CD4-positive, alpha-beta T cell treated with Interleukin-21 for 1 hour (primary cell): ENCODE results near the gene TNF.
A peak's percentile ranks its signal among the peaks of the same experiment; 100 is the strongest.

Source experiments
- DNase-seq: peaks from one replicate; pipeline ENCODE4 v3.0.0-alpha.2; 2020

TNF gene

DNA sequence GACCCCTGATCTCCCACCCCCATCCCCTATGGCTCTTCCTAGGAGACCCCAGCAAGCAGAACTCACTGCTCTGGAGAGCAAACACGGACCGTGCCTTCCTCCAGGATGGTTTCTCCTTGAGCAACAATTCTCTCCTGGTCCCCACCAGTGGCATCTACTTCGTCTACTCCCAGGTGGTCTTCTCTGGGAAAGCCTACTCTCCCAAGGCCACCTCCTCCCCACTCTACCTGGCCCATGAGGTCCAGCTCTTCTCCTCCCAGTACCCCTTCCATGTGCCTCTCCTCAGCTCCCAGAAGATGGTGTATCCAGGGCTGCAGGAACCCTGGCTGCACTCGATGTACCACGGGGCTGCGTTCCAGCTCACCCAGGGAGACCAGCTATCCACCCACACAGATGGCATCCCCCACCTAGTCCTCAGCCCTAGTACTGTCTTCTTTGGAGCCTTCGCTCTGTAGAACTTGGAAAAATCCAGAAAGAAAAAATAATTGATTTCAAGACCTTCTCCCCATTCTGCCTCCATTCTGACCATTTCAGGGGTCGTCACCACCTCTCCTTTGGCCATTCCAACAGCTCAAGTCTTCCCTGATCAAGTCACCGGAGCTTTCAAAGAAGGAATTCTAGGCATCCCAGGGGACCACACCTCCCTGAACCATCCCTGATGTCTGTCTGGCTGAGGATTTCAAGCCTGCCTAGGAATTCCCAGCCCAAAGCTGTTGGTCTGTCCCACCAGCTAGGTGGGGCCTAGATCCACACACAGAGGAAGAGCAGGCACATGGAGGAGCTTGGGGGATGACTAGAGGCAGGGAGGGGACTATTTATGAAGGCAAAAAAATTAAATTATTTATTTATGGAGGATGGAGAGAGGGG lies 1.9 kb upstream of the TNF start:
- DNase-seq: no peak

DNA sequence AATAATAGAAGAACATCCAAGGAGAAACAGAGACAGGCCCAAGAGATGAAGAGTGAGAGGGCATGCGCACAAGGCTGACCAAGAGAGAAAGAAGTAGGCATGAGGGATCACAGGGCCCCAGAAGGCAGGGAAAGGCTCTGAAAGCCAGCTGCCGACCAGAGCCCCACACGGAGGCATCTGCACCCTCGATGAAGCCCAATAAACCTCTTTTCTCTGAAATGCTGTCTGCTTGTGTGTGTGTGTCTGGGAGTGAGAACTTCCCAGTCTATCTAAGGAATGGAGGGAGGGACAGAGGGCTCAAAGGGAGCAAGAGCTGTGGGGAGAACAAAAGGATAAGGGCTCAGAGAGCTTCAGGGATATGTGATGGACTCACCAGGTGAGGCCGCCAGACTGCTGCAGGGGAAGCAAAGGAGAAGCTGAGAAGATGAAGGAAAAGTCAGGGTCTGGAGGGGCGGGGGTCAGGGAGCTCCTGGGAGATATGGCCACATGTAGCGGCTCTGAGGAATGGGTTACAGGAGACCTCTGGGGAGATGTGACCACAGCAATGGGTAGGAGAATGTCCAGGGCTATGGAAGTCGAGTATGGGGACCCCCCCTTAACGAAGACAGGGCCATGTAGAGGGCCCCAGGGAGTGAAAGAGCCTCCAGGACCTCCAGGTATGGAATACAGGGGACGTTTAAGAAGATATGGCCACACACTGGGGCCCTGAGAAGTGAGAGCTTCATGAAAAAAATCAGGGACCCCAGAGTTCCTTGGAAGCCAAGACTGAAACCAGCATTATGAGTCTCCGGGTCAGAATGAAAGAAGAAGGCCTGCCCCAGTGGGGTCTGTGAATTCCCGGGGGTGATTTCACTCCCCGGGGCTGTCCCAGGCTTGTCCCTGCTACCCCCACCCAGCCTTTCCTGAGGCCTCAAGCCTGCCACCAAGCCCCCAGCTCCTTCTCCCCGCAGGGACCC lies 981 bp upstream of the TNF start:
- no peak for DNase-seq

DNA sequence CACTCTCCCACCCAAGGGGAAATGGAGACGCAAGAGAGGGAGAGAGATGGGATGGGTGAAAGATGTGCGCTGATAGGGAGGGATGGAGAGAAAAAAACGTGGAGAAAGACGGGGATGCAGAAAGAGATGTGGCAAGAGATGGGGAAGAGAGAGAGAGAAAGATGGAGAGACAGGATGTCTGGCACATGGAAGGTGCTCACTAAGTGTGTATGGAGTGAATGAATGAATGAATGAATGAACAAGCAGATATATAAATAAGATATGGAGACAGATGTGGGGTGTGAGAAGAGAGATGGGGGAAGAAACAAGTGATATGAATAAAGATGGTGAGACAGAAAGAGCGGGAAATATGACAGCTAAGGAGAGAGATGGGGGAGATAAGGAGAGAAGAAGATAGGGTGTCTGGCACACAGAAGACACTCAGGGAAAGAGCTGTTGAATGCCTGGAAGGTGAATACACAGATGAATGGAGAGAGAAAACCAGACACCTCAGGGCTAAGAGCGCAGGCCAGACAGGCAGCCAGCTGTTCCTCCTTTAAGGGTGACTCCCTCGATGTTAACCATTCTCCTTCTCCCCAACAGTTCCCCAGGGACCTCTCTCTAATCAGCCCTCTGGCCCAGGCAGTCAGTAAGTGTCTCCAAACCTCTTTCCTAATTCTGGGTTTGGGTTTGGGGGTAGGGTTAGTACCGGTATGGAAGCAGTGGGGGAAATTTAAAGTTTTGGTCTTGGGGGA lies 754 bp downstream of the TNF start:
- DNase-seq: peak; percentile 36

DNA sequence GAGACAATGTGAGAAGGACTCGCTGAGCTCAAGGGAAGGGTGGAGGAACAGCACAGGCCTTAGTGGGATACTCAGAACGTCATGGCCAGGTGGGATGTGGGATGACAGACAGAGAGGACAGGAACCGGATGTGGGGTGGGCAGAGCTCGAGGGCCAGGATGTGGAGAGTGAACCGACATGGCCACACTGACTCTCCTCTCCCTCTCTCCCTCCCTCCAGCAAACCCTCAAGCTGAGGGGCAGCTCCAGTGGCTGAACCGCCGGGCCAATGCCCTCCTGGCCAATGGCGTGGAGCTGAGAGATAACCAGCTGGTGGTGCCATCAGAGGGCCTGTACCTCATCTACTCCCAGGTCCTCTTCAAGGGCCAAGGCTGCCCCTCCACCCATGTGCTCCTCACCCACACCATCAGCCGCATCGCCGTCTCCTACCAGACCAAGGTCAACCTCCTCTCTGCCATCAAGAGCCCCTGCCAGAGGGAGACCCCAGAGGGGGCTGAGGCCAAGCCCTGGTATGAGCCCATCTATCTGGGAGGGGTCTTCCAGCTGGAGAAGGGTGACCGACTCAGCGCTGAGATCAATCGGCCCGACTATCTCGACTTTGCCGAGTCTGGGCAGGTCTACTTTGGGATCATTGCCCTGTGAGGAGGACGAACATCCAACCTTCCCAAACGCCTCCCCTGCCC lies 1.7 kb downstream of the TNF start:
- peak; percentile 71 for DNase-seq

DNA sequence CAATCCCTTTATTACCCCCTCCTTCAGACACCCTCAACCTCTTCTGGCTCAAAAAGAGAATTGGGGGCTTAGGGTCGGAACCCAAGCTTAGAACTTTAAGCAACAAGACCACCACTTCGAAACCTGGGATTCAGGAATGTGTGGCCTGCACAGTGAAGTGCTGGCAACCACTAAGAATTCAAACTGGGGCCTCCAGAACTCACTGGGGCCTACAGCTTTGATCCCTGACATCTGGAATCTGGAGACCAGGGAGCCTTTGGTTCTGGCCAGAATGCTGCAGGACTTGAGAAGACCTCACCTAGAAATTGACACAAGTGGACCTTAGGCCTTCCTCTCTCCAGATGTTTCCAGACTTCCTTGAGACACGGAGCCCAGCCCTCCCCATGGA lies 2.2 kb downstream of the TNF start:
- DNase-seq: peak; percentile 18

DNA sequence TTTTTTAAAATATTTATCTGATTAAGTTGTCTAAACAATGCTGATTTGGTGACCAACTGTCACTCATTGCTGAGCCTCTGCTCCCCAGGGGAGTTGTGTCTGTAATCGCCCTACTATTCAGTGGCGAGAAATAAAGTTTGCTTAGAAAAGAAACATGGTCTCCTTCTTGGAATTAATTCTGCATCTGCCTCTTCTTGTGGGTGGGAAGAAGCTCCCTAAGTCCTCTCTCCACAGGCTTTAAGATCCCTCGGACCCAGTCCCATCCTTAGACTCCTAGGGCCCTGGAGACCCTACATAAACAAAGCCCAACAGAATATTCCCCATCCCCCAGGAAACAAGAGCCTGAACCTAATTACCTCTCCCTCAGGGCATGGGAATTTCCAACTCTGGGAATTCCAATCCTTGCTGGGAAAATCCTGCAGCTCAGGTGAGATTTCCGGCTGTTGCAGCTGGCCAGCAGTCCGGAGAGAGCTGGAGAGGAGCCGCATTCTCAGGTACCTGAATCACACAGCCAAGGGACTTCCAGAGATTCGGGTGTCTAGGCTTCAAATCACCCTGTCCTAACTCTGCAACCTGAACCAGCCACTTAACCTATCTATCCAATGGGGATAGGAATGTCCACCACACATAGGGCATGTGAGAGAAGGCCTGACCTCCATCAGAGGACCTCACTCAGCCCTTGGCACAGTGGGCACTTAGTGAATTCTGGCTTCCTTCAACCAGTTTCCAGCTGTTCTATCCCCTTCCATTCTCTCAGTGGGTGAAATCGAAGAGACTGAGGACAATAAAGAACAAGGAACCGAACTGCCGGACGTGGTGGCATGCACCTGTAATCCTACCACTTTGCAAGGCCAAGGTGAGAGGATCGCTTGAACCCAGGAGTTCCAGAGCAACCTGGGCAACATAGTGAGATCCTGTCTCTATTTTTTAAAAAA lies 3.1 kb downstream of the TNF start:
- DNase-seq: peak; percentile 34

DNA sequence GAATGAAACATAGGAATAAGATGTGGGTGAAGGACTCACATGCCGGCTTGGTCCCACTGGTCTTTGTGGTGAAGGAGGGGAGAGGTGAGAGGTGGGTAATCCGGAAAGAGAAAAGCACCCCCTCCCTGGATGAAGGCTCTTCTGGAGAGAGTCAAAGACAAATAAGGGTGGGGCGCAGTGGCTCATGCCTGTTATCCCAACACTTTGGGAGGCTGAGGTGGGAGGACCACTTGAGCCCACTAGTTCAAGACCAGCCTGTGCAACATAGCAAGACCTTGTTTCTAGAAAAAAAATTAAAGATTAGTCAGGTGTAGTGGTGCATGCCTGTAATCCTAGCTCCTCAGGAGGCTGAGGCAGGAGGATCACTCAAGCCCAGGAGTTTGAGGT lies 3.7 kb downstream of the TNF start:
- peak; percentile 26 for DNase-seq

DNA sequence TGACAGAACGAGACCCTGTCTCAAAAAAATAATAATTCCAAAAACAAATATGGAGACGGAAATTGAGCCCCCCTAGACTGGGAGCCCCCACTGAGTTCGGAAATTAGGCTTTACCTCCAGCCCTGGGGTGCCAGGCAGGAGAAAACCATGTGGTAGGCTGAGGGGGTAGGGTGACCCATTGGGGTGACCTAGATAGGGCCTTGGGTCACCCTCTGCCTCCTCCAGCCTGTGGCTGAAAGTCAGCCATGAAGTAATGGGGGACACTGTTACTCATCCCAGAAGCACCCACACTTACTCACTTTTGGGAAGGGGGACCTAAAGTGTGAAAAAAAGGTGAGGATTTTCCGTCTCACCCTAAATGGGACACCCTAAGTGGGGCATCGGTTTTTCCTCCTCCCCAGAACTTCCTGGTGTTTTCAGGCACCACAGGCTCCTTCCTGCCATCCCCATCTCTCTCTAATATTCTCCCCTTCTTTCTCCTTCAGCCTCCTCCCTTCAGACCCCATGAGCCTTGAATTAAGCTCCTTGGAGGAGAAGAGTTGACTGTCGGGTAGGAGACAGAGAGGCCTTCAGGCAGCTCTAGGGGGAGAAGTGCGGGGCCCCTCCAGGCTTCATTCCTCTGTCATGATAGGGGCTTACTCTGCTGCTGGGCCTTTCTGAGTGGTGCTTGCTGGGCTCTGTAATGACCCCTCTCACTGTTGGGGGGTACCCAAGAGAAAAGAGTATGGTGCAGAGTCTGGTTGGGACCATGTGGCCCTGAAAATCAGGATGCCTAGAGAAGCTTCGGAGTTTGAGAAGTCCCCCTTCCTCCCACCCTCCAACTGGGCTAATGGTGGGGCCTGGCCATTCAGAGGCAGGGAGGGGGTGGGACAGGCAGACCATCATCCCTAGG lies 4.4 kb downstream of the TNF start:
- DNase-seq: peak; percentile 36

DNA sequence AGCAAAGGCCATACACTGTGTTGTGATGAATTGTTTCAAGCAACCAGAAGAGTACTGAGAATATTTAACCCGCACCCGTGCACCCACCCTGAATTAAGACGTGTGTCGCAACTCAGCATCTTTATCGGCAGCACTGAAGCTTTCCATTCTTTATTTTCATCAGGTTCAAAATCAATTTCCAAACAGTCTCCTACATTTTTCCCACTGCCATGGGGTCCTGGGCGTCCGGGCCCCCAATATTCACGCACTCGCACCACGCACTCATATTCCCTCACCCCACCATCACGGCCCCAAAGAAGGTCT lies 5.0 kb downstream of the TNF start:
- no peak for DNase-seq

DNA sequence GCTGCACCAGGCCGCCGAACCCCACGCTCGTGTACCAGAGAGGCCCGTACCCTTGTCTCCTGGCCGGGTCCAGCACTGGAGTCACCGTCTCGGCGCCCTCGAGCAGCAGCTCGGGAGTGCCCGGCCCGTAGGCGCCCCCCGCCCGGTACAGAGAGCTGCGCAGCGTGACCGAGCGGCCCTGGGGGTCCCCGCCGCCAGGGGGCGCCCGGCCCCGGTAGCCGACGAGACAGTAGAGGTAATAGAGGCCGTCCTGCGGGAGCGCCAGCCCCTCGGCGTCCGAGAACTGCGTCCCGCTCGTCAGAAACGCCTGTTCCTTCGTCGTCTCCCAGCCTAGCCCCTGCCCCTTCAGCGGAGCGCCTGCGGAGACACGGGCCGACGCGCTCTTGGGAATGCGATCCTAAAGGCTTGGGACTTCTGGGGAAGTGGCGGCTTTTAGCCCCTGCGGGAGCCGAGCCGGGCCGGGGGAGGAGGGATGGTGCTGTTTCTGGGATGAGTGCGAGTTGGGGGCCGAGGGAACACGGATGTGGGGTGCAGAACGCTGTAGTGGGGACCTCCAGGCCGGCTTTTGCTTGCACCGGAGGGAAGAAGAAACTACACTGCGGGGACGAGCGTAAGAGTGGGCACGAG lies 5.6 kb downstream of the TNF start:
- peak; percentile 88 for DNase-seq

DNA sequence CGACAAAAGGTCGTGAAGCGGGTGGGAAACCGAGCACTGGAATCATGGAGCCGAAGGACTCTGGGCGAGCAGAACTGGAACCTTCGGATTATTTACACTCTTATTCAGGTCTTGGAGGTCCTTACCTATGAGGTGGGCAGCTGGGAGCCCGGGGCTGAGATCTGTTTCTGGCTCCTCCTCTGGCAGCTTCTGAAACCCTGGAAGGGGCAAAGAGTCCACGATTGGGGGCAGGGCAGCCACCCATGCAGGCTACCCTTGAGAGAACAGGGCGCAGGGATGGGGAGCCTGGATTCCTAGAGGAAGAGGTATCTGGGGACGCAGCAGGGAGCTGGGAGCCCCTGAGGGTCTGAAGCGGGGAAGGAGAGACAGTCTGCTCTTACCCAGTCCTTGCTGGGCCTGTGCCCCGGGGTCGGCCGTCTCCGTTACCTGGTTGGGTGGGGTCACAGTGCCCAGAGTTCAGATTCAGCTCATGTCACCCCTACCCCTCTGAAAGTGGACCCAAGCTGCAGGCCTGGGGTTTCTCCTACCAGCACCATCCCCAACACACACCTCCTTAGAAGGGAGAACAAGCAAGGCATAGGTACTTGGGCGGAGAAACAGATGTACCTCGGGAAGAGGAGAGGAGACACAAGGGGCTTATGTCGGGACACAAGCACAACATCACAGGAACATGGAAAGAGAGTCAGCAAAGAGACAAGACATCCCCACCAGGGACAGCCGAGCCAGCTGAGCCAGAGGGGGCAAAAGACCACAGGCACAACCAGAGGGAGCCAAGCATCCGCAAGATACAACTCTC lies 6.3 kb downstream of the TNF start:
- DNase-seq: peak; percentile 20

DNA sequence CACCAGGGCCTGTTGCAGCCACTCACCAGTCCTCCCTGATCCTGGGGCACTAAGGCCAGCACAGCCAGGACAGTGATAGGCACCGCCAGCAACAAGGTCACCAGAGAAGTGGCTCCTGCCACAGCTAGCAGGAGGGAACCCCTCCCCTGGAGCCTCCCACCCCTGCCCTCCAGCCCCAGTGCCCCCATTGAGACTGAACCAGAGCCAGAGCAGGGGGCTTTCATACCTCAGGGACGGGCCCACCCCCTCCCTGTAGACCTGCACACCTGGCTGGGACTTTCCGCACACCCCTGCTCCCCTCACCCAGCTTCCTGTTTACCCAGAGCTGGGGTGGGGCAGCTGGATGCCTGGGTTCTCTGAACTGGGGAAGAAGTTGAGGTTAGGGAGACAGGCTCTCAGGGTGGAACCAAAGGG lies 6.9 kb downstream of the TNF start, which contains the start of gene LTB:
Gene LTB, minus strand, starts transcription at position 195 of the 414 bp plus-strand sequence. Its CDS starts 7 bp downstream, at position 188.
- peak; percentile 83 for DNase-seq

DNA sequence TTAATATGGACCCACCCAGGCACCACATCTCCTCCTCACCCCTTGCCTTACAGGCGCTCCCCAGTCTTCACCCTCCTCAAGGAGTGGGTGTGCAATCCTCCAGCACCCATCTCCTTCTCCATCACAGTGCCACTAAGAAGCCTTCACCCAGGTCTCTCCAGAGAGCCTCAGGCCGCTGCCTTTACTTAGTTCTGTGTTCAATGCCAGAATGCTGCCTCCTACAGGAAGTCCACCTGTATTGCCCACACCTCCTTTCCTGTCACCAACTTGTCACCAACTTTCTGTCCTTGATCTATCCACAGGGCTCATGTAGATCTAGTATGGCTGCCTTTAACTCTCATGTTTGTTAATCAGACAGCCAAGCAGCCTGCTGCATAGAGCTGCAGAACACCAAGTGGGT lies 10.1 kb downstream of the TNF start:
- DNase-seq: peak; percentile 74

DNA sequence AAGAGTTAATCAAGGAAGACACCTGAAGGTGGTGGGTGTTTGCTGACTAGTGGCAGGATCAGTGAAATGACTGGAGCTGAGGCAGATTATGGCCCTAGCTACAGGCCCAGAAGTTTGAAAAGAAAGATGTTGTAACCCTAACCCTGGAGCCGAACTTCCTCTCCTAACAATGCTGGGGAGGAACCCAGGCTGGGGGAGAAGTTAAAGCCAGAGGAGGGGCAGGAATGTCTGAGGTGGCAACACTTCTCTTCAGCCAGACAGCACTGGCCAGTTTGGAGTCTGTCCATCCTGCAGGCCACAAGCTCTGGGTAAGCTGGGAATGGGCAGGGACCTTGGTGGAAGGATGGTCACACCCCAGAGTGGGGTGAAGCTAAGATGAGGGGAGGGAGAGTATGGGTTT lies 10.6 kb downstream of the TNF start, which contains the start of gene LST1:
Gene LST1, plus strand, starts transcription at position 270 of the 400 bp plus-strand sequence. CDS start 1,023 bp downstream, outside the sequence.
- no peak for DNase-seq

DNA sequence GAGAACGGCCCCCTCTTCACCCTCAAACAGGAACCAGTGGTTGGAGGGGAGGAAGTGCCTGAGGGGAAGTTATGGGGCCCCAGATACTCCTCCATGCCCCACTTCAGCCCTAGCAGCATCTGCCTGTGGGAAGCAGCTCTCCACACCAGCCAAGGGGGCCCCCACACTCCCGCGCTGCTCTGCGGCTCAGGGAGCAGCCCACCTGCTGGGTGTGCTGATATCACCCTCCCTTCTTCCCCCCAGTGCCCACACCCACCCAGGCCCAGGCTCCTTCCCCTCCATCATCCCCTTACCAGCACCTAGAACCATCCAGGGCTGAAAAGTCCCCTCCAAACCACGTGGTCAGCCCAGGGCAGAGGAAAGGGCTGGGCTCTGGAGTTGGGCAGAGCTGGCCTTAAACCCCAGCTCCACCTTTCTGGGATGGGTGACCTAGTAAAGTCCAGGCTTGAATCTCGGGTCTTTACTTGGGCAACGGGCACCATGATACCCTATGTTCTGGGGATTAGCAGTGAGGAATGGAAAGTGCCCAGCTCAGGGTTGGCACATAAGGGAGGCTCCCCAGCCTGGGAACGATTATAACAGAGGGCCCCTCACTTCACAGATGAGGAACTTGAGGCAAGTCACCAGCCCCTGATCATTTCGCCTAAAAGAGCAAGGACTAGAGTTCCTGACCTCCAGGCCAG lies 11.4 kb downstream of the TNF start:
- peak; percentile 57 for DNase-seq

DNA sequence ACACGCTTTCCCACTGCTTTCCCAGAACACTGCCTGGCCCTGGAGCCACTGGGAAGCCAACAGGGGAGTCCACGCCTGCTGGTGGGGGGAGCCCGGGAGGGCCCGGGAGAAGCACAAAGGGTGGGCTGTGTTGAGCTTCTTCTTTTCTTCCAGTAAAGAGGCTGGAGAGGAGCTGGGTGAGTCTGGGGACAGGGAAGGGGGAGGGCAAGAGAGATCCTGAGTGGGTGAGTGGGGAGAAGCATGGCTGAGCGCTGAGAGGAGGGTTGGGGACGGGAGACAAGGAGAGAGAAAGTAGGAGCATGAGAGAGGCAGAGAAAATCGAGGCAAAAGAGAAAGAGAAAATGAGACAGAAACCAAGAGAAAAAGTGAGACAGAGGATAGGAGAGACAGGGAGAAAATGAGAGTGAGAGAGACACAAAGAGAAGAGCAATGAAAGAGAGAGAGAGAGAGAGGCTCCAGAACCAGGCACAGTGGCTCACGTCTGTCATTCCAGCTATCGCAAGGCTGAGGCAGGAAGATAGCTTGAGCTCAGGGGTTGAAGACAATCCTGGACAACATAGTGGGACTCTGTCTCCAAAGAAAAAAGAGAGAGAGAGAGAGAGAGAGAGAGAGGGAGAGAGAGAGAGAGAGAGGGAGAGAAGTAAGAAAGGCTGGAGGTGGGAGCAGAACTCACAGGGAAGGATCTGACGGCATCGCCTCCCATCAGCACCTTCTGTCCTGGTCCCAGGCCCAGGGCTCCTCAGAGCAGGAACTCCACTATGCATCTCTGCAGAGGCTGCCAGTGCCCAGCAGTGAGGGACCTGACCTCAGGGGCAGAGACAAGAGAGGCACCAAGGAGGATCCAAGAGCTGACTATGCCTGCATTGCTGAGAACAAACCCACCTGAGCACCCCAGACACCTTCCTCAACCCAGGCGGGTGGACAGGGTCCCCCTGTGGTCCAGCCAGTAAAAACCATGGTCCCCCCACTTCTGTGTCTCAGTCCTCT lies 12.7 kb downstream of the TNF start:
- DNase-seq: no peak
